ENCODE measurements around the gene TM9SF3. TPM values are rescaled to one million over a fixed set of nuclear protein-coding genes. Genes with fewer than 3 reads are reported as not detected.

Gene TM9SF3
- total and polyA plus RNA-seq, 12 donors: 19.9 to 133 (median 99.7) TPM

- no peak for DNase-seq
- Histone ChIP-seq H3K27me3 (no peaks in the 10 kb centered on the region), H3K4me3 (no peak overlapping the region), H3K4me1 (replicated peaks in 1 of 2) (peaks cover 18 to 19% of the 10 kb centered on the region in 2 donors), H3K9me3 (replicated peaks in 1 of 3) (no peaks in the 10 kb centered on the region), H3K36me3 (replicated peaks in 1 of 2) (no peaks in the 10 kb centered on the region), H3K27ac (no peak overlapping the region)
- WGBS, 4 donors: 82 to 87% (median 85%) methylated on average over 2 to 3 of the region's 3 CpGs
- TF ChIP-seq CTCF (IDR thresholded peaks at IDR 0.05) (no peak), POLR2A (IDR thresholded peaks at IDR 0.05) (no peak)
- intact Hi-C loops (cut with DNase I): loop anchor here in 1 of 2 donors (10.0 kb wide), 1 partner anchor 134 kb away; no protein-coding TSS in a partner anchor
These were observed 77.7 kb downstream of the TM9SF3 start for GRCh38 chr10:96509017-96509641.

DNA sequence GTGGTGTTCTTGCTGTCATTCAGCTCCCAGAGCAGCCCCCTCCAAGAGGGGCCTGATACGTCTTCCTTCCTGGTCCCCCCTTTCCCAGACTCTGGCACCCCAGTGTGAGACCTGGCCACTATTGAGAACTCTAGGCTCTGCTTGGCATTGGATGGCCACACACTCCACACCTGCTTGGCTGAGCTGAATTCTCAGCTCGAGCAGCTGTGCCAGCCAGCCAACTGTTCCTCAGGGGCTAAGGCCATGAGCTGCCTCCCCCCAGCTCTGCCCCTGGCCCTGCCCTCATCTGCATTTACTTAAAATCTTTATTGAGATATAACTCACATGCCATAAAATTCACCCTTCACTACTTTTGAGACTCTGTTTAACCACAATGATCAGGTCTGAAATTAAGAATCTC, 79.8 kb downstream of the TM9SF3 start:
- intact Hi-C loops (cut with DNase I): loop anchor here in 1 of 2 donors (10.0 kb wide), 1 partner anchor 132 kb away; no protein-coding TSS in a partner anchor
- no peaks in the 10 kb centered on the region for H3K36me3 ChIP-seq (replicated peaks in 1 of 2)
- H3K4me1 ChIP-seq (replicated peaks in 1 of 2): no peaks in the 10 kb centered on the region
- whole genome bisulfite sequencing, 4 donors: 78 to 85% (median 80%) methylated on average over 2 of the region's 2 CpGs
- H3K4me3 ChIP-seq: no peak overlapping the region
- no peaks in the 10 kb centered on the region for H3K9me3 ChIP-seq (replicated peaks in 1 of 3)
- H3K27ac ChIP-seq: no peak overlapping the region
- no peaks in the 10 kb centered on the region for H3K27me3 ChIP-seq
- no peak for DNase-seq
- TF ChIP-seq CTCF (IDR thresholded peaks at IDR 0.05) (no peak), POLR2A (IDR thresholded peaks at IDR 0.05) (no peak)

DNA sequence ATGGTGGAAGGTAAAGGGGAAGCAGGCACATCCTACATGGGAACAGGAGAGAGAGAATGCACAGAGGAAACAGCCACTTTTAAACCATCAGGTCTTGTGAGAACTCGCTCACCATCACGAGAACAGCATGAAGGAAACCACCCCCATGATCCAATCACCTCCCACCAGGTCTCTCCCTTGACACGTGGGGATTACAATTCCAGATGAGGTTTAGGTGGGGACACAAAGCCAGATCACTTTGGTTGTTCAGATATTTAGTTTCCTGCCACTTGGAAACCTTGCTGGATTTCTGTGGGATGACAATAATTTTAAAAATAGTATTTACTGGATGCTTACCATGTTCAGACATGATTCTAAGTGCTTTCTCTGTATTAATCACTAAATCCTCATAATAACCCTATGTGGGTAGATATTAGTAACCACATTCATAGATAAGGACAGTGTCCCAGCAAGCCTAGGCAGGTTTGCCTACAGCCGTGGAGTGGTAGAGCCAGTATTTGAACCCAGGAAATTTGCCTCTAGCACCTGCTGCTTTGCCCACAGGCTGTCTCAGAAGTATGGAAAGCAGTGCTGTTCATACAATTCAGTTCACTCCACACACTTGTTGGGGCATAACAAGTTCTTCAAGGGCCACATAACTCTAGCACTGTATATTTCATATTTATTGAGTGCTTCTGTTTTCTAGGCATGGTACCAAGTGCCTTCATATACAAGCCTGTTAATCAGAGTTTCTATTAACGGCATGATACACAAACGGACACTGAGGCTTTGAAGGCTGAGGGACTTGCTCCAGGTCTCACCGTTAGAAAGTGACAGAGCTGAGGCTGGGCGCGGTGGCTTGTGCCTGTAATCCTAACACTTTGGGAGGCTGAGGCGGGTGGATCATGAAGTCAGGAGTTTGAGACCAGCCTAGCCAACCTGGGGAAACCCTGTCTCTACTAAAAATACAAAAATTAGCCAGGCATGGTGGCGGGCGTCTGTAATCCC, 81.4 kb downstream of the TM9SF3 start:
- intact Hi-C loops (cut with DNase I): loop anchor here in 1 of 2 donors (10.0 kb wide), 1 partner anchor 131 kb away; no protein-coding TSS in a partner anchor
- Histone ChIP-seq H3K27me3 (no peaks in the 10 kb centered on the region), H3K4me3 (no peak overlapping the region), H3K36me3 (replicated peaks in 1 of 2) (no peaks in the 10 kb centered on the region), H3K27ac (no peak overlapping the region), H3K4me1 (replicated peaks in 1 of 2) (no peaks in the 10 kb centered on the region), H3K9me3 (replicated peaks in 1 of 3) (no peaks in the 10 kb centered on the region)
- 76 to 89% (median 81%) methylated on average over 12 of the region's 12 CpGs for WGBS, 4 donors
- no peak for TF ChIP-seq POLR2A (IDR thresholded peaks at IDR 0.05)
- DNase-seq: no peak

DNA sequence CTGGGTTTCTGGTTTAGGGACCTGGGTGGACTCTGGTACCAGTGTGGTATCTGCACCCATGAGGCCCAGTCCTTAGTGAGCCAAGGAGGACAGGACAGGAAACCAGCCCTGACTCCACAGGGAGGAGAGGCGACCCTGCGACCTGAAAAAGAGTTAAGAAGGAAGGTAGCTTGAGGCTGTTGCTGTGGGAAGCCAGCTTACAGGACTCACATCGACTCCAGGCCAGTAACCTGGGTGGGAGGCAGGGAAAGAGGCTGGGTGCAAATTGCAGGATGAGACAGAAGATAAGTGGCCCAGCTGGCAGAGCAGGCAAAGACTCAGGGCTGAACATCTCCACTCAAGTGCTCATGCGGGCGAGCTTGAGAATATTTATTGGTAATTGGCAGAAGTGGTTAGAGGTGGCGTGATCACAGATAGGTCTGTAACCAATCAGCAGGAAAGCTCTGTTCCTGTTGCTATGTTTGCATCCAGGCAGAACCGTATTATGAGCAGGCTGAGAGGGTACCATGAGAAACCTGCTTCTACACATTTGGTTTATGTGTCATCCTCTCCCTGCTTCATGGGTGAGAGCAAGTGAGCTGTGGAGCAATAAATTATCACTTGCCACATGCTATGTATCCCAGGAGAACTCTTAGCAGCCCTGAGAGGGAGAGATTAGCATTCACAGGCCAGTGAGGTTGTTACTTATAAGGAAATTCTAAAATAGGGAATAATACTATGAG, 84.1 kb downstream of the TM9SF3 start:
- Histone ChIP-seq H3K27ac (no peak overlapping the region), H3K9me3 (replicated peaks in 1 of 3) (no peaks in the 10 kb centered on the region), H3K27me3 (no peaks in the 10 kb centered on the region), H3K4me3 (no peak overlapping the region), H3K4me1 (replicated peaks in 1 of 2) (no peaks in the 10 kb centered on the region), H3K36me3 (replicated peaks in 1 of 2) (no peaks in the 10 kb centered on the region)
- intact Hi-C loops (cut with DNase I): loop anchor here in 1 of 2 donors (10.0 kb wide), 1 partner anchor 128 kb away; no protein-coding TSS in a partner anchor
- WGBS, 4 donors: 79 to 88% (median 84%) methylated on average over 7 of the region's 7 CpGs
- no peak for DNase-seq
- TF ChIP-seq CTCF (IDR thresholded peaks at IDR 0.05): no peak
- TF ChIP-seq POLR2A (IDR thresholded peaks at IDR 0.05): no peak
